Amygdala (tissue), 56 donors: ENCODE measurements around the gene SLC35F3.
"Not testable (repeated sequence)": the region's sequence is repeated elsewhere in the genome, so short reads cannot be mapped to it uniquely, and the experiment has no call there.

ENCODE experiments used
- DNase-seq, 56 donors: peaks; one replicate each; lab custom pipeline; 2025; lab: John Stamatoyannopoulos, UW

SLC35F3 gene

DNA sequence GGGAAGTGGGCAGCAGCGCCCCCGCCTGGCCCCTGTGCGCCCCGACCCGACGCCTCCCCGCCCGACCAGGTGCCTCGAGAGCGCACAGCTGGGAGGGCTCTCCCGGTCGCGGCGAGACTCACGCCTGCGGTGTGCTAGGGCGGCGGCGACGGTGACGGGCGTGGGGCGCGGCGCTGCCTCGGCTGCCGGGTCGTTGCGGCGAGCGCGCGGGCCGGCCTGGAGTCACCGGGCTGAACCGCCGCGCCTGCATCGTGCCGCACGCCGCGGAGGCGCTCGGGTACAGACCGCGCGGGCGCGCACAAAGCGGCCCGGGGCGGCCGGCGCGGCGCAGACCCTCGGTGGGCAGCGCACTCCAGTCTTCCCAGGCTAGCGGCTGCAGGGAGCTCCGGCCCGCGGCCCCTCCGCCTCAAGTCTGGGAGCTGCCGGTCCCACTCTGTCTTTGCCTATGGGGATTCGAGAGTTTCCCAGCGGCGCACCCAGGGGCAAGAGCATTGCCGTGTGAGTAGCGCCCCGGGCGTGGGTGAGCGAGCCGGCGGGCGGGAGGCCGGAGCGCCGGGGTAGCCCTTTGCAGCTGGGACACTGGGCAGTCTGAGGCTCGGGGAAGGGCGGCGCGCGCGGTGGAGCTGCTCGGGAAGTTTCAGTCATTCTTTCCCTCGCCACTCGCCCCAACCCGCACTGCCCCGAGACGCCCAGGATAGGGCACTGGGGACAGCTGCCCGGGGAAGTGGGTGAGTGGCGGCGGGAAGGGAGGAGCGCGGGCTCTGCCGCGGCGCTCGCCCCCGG is at the start of gene SLC35F3:
TSS of gene SLC35F3 (plus strand) at position 44 of the 783 bp plus-strand sequence.
- DNase-seq, result peak in 7 of 56 donors; percentile 1 to 22 (median 13)

DNA sequence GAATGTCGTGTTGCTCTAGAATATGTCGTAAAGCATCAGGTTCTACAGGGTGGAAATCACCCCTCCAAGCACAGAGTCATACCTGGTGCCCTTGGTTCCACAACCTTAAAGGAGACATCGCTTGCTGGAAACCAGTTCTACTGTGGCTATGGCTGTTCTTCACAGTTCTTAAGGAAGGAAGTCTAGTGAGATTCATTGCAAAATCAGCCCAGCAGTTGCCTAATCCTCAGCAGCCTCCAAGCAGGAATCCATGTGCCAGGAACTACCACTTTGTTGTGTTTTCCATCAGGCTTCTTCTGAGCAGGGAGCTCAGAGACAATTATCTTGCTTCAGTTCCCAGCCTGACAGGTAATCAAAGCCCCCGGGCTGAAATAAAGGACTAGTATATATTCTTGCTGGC is 45.0 kb upstream of the SLC35F3 start:
- DNase-seq, result no peak

DNA sequence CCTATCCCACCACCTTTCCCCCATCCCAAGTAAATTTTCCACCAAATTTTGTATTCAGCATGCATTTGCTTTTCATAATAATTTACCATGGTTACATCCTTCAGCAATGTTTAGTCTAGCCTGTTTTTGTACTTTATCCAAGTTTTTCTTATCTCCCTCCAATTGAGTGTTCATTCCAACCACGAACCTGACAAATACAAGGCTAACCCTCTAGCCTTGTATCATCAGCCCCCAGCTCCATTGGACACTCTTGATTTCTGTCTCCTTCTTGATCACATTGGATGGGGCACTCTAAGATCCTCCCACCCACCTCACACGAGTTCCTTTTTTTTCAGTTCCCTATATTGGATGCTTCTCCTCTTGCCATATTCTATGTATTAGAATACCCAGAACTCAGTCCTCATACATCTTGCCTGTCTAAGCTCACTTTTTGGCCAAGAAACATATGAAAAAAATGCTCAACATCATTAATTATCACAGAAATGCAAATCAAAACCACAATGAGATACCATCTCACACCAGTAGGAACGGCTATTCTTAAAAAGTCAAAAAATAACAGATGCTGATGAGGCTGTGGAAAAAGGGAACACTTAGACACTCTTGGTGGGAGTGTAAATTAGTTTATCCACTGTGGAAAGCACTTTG is 40.5 kb upstream of the SLC35F3 start:
- DNase-seq, result no peak

DNA sequence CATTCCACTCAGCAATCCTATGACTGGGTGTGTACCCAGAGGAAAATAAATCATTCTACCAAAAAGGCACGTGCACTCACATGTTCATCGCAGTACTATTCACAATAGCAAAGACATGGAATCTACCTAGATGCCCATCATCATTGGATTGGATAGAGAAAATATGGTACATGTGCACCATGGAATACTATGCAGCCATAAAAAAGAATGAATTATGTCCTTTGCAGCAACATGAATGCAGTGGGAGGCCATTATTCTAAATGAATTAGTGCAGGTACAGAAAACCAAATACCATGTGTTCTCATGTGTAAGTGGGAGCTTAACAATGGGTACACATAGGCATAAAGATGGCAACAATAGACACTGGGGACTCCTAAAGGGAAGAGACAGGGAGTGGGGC is 39.9 kb upstream of the SLC35F3 start:
- no peak for DNase-seq

DNA sequence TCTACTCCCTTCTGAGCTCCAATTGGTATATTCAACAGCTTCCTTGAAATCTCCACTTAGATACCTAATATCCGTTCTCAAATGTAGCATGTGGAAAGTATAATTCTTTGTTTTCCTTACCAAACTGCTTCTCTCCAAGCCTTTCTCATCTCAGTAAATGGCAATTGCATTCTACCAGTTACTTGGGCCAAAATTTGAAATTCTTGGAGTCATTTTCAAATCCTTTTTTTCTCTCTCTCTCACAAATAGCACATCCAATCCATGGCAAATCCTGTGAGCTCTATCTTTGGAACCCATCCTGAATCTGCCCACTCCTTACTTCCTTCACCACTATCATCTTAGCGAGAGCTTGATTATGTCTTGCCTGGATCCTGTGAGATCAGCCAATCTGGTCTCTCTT is 39.3 kb upstream of the SLC35F3 start:
- DNase-seq, result no peak

DNA sequence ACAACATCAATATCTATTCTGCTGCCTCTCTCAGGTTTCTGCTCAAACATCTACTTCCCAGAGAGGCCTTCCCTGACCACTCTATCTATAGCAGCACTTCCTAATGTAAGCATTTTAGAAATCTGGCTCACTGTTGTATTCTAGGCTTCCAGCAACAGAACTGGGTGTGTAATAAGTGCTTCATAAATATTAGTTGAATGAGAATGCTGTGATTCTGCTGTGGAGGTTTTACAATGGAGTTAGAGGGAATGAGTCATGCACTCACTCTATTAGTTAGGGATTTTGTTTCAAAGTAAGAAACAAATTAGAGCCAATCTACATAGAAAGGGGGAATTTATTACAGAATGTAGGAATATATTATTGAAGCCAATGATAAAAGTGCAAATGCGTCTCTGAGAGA is 38.6 kb upstream of the SLC35F3 start:
- DNase-seq, result no peak

DNA sequence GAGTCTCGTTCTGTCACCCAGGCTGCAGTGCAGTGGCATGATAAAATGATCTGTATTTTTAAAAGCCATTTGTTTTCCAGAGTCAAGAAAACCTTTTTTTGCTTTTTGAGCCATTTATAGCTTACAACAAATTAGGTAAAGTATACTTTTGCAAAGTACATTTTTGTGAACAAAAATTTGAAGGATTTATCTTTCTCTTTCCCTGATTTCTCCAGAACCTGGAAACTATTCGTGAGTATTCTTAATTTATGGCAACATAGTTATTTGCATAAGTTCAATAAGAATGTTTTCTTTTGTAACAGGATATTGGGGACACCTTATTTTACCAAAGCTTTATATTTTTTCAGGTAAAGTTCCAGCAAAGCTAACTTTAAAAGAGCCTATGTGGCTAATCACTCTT is 37.4 kb upstream of the SLC35F3 start:
- DNase-seq, result no peak

DNA sequence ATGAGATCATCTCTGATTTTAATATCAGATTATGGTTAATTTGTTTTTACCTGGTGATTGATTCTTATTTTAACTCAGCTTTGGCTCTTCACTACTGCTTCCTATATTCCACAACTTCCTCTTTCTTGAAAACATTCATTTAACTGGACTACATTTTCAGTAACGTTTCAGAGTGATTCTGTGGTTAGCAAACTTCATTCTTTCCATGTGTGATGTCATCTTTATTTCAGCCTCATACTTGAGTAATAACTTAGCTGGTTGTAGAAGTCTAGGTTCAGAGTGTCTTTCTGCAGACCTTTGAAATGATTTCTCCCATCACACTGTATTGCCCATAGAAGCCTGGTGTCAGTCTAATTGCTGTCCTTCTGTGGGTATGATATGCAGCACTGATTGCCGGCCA is 36.0 kb upstream of the SLC35F3 start:
- no peak for DNase-seq

DNA sequence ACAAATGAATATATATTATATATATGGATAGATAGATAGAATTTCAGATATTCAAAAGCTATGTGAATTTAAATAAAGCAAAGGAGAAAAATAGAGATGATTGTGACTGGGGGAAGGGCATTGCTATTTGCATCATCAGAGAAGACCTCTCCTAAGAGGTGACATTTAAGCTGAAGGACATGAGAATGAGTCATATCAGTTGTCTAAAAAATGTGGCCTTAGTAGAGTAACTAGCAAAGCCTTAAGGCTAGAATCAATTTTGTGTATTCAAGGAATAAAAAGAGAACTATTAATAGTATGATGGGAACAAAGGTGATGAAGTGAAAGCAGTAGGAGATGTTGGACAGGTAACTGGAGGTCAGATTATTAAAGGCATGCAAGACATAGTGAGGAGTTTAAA is 34.8 kb upstream of the SLC35F3 start:
- no peak for DNase-seq

DNA sequence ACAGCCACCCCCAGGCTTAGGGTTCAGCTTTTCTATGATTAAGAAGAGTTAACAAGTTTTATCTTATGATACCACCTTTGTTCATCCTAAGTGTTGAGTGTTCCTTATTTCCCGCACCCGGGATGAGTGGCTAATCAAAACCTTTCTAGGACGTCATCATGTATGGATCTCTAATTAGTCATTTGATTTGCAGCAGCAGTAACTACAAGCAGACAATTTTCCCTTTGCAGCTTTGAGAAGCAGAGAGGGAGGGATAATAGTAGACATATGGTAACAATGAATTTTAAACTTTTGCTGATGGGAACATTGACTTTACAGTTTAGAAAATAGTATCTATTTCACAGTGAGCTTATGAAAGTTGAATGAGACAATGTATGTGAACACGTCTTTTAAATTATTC is 30.8 kb upstream of the SLC35F3 start:
- DNase-seq, result no peak

DNA sequence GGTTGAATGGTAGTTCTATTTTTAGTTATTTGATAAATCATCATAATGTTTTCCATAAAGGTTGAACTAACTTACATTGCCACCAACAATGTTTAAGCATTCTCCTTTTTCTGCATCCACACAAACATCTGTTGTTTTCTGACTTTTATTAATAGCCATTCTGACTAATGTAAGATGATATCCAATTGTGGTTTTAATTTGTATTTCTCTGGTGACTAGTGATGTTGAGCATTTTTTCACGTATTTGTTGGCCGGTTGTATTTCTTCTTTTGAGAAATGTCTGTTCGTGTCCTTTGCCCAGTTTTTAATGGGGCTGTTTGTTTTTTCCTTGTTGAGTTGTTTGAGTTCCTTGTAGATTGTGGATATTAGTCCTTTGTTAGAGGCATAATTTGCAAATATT is 24.6 kb upstream of the SLC35F3 start:
- no peak for DNase-seq

DNA sequence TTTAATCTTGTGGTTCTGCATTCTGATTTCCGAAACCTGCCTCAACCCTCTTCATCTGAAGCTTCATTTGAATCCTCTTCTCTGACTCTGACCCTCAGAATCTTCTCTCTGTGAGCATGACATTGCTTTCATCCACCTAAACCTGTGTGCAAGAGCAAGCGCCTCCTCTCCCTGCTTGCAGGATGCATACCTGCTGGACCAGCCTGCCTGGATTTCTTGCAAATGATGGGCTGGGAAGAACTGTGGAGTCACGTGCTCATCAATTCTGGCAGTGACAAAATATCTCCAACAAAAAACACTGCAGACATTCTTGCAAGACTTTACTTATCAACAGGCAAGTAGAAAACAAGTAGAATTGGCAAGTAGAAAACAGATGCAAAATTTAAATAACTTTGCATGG is 20.8 kb upstream of the SLC35F3 start:
- DNase-seq, result no peak

DNA sequence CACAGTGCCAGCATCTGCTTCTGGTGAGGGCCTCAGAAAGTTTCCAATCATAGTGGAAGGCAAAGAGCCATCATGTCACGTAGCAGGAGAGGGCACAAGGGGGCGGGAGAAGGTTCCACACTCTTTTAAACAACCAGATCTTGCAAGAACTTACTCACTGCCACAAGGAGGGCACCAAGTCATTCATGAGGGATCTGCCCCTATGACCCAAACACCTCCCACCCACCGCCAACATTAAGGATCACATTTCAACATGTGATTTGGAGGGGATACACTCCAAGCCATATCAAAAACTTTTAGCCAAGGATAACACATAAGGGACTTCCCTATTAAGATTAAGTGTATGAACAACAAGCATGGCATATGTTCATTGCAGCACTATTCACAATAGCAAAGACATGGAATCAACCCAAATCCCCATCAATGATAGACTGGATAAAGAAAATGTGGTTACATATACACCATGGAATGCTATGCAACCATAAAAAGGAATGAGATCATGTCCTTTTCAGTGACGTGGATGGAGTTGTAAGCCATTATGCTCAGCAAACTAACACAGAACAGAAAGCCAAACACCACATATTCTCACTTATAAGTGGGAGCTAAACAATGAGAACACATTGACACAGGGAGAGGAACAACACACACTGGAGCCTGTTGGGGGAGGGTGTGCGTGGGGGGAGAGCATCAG is 19.9 kb upstream of the SLC35F3 start:
- no peak for DNase-seq

DNA sequence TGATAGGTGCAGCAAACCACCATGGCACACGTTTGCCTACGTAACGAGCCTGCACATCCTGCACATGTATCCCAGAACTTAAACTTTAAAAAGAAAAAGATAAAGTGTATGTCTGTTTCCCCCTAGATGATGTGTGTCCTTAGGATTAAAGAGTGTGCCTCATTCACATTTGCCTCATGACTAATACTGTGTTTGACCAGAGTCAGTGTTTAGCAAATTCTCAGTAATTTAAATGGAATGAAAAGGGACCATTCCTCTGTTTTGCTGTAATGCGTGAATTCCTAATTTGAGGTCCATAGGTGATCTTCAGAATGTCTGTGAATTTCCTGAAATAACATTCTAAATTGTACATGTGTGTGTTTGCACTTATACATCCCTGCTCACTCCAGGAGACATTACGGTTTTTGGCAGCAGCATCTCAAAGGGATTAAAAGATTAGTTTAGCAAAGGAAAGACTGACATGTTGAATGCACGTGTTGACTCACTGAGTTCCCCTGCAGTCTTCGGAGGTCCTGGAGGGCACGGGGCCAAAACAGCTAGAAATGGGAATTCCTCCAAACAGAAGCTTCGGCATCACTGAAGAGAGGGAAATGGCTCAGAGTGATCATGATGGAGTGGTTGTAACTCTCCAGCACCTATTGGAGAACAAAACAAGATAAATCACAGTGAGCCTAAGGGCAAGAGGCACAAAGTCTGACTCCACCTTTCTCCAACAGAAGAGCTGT is 19.1 kb upstream of the SLC35F3 start:
- no peak for DNase-seq

DNA sequence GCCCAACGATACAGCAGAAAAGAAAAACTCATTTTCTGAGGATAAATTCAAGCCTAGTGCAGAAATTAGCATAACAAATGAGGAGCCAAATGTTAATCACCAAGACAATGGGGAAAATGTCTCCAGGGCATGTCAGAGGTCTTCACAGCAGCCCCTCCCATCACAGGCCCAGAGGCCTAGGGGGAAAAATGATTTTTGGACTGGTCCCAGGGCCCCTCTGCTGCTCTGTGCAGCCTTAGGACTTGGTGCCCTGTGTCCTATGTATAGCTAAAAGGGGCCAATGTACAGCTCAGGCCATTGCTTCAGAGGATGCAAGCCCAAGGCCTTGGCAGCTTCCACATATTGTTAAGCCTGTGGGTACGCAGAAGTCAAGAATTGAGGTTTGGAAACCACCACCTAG is 13.3 kb upstream of the SLC35F3 start:
- DNase-seq, result not testable (repeated sequence)

DNA sequence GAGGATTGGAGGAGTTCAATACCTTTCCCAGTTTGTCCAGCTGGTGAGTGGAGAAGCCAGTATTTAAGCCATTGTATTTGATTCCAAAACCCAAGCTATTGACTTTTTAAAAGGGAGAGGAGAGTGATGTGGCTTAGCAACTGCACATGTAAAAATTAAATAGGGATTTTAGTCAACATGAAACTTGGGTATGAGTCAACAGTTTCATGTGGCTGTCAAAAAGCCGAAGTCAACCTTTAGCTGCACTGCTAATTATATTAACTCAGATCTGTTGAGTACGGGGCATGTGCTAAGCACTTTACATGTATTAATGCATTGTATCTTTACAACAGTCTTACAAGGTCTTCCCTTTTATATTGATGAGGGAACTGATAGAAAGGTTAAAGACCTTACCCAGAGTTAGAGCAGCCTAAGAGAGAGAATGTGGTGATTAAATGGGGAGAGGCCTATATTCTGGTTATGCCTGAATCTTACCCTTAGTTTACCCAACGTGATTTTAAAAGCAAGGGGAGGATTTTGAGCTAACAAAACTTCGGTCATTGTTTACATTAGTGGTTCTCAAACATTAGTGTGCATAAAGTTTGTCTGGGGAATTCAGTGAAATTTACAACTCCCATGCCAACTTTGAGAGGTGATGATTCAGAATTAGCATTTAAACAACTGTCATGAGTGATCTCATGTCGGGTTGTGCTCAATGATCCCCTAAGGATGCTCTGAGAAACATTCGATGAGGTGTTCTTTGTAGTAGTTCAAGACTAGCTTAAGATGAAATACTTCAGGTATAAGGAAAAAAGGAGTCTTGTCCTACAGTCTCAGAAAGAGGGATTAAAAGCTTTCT is 6.9 kb upstream of the SLC35F3 start:
- DNase-seq, result no peak

DNA sequence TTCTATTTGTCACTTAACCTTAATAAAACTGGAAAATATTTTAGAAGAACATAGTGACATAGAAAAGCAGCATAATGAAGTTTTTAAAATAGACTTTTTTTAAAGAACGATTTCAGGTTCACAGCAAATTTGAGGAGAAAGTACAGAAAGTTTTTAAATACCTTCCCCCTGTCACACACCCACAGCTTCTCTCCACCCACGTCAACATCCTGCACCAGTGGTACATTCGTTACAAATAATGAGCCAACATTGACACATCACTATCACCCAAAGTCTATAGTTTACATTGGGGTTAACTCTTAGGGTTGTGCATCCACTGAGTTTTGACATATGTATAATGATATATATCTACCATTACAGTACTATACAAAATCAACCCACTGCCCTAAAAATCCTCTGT is 3.0 kb upstream of the SLC35F3 start:
- no peak for DNase-seq

DNA sequence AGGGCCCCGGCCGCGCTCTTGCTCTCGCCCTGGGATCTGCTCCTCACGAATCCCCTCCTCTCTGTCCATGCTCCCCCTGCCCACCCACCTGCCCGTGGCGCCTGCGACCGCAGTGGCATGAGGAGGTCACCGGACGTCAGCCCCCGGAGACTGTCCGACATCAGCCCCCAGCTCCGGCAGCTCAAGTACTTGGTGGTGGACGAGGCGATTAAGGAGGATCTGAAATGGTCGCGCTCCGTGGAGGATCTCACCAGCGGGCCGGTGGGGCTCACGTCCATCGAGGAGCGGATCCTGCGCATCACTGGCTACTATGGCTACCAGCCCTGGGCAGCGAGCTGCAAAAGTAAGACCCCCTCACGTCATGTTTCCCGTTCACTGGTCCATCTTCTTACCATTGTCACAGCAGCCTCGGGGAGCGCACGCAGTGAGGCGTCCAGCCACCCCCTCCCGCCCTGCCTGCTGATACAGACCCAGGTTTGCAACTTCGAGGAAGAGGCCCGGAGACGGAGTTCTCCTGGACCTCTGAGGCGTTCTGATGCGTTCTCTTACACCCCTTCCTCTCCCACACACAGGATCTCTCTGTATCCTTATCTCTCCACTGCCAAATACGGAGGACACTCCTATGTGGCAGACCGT is 1.1 kb downstream of the SLC35F3 start:
- peak in 2 of 56 donors; percentile 4 to 17 for DNase-seq

DNA sequence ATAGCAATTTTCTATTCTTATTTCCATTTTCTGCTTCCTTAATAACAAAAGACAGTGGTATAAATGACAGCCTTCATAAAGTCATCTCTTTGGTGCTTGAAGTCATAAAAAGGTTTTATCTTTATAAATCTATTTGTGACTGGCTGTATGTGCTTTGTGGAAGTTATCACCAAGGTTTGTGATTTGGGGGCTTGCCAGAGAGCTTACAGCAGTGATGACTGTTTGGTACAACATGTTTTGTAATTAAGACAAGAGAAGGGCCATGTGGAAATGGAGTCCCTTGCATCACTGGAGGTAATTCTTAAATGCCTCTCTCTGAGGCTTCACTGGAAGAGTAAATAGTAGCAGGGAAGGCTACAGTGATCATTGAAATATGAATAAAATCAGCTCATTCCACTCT is 2.7 kb downstream of the SLC35F3 start:
- no peak for DNase-seq

DNA sequence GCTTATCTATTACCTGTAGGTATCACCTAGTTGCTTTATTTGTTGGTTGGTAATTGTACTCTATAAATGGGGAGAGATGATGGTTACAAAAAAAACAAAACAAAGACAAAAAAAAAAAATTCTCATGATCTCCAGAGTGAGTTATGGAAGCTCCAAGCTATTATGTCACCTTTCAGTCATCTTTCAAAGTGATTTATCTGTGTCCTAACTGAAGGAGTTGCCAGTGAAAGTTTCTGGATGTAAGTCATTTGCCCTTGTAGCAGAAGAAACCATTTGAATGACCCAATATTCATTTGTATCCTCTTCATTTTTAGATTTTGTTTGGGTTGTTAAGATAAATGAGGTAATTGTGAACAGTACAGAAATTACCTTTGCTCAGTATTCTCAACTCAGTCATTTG is 3.6 kb downstream of the SLC35F3 start:
- DNase-seq, result no peak
